ENCODE results near the gene SPECC1. TPM values are rescaled to one million over a fixed set of nuclear protein-coding genes. Genes with fewer than 3 reads are reported as not detected.

SPECC1 gene
- total and polyA plus RNA-seq, 9 of the 15 experiments (the other 6 are each of a cell fraction or from before 2014, with no cell fraction given) = 2.4 to 19.6 (median 14.7) TPM

GRCh38 chr17:20059728-20060188 is 50.6 kb downstream of the SPECC1 start (continued):
- TF ChIP-seq FOXA3 (CRISPR knock-in tag; conservative IDR thresholded peaks at IDR 0.05 in 1 of 2, IDR thresholded peaks at IDR 0.05 in 1 of 2) = peak; percentile 87 to 88
- no peak for TF ChIP-seq CEBPB (tag; IDR thresholded peaks at IDR 0.05)
- no peak for TF ChIP-seq GATAD2B (IDR thresholded peaks at IDR 0.05; ENCODE audit: borderline replicate concordance)
- TF ChIP-seq ZNF274 (IDR thresholded peaks at IDR 0.05; ENCODE audit: borderline replicate concordance, low read depth, low read length) = no peak
- TF ChIP-seq RAD21 (CRISPR knock-in tag; conservative IDR thresholded peaks at IDR 0.05 in 1 of 2, IDR thresholded peaks at IDR 0.05 in 1 of 2) = no peak
- TF ChIP-seq TRIM28 (IDR thresholded peaks at IDR 0.05) = no peak
- no peak for TF ChIP-seq MTA2 (IDR thresholded peaks at IDR 0.05; ENCODE audit: low read depth)
- peak; percentile 61; the same call in 1 of the 2 replicates for TF ChIP-seq CHAMP1 (IDR thresholded peaks at IDR 0.05)
- no peak for TF ChIP-seq MBD2 (IDR thresholded peaks at IDR 0.05; ENCODE audit: borderline replicate concordance, low read depth)
- TF ChIP-seq KLF13 (tag; IDR thresholded peaks at IDR 0.05; ENCODE audit: borderline replicate concordance, low read depth) = no peak
- TF ChIP-seq PHF20 (IDR thresholded peaks at IDR 0.05; ENCODE audit: partially characterized antibody) = no peak
- TF ChIP-seq ZNF592 (IDR thresholded peaks at IDR 0.05) = peak; percentile 96
- no peak for TF ChIP-seq ZBTB26 (CRISPR knock-in tag; IDR thresholded peaks at IDR 0.05)
- TF ChIP-seq PPARD (CRISPR knock-in tag; IDR thresholded peaks at IDR 0.05) = no peak
- TF ChIP-seq SRSF9 (IDR thresholded peaks at IDR 0.05; ENCODE audit: borderline replicate concordance, low read depth, low read length) = no peak
- no peak for TF ChIP-seq RBM14 (IDR thresholded peaks at IDR 0.05; ENCODE audit: borderline replicate concordance, insufficient read depth, low read depth, low read length)
- TF ChIP-seq ZNF589 (CRISPR knock-in tag; IDR thresholded peaks at IDR 0.05; ENCODE audit: low read depth) = no peak
- no peak for TF ChIP-seq ZNF780A (CRISPR knock-in tag; IDR thresholded peaks at IDR 0.05)
- no peak for TF ChIP-seq POLR2B (IDR thresholded peaks at IDR 0.05; ENCODE audit: low read depth, partially characterized antibody)
- TF ChIP-seq MXI1 (IDR thresholded peaks at IDR 0.05; ENCODE audit: low read depth, low read length) = no peak
- TF ChIP-seq GABPB2 (CRISPR knock-in tag; conservative IDR thresholded peaks at IDR 0.05) = no peak
